Right hindlimb (tissue), 1 donor: ENCODE results near the gene GGT6.

Experiments
- DNase-seq: peaks from one replicate; pipeline ENCODE4 v3.0.0-alpha.2; 2018

Gene GGT6

DNA sequence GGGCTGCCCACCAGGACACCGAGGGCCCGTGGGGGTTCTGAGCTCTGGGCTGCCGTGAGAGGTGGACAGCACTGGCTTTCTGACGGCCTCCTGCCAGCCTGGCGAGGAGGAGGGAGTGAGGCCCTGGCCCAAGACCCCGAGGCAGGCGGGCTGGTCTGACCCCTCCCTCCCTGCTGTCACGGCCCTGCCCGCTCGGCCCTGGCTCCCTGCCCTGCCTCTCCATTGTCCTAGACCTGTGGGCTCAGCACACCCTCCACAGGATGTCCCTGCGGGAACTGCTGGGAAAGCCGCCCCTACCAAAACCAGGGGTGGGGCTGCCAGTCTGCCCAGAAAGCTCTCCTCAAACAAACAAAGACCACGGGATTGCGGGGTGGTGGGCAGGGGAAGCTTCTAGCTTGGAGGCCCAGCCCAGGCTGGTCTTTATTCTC lies 41.0 kb downstream of the GGT6 start:
- DNase-seq, result peak; percentile 68

DNA sequence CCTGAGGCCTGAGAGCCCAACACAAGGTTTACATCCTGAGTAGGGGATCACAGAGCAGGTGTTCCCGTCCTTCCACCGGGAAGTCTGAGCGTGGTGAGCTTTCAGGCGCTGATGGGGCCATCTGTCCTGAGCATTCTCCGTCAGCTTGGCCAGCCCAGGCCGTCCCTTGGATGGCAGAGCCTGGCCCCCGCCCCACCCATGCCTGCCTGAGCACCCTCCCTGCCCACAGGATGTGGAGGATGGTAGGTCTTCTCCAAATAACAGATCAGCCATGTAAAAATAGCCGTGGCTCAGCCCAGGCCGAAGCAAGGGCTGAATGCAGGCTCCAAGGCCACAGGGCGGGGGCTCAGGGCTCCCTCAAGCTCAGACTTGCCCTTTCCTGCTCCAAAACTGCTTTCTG lies 41.5 kb downstream of the GGT6 start:
- DNase-seq, result peak; percentile 34

DNA sequence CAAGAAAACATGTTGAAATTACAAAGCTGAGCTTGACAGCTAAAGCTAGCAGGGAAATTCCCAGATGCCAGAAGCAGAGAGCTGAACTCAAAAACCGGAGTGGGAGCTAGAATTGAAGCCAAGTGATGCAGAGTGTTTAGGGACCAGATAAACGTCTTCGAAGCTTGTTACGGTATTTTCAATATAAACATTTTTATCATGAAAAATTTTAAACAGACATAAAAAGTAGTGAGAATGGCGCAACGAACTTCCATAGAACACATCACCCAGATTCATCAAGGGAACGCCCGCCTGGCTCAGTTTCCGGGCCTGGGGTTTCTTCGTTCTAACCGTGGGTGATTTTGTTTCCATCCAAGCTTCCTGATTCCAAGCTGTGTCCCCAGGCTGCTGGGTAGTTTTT lies 43.6 kb downstream of the GGT6 start:
- DNase-seq, result peak; percentile 43

DNA sequence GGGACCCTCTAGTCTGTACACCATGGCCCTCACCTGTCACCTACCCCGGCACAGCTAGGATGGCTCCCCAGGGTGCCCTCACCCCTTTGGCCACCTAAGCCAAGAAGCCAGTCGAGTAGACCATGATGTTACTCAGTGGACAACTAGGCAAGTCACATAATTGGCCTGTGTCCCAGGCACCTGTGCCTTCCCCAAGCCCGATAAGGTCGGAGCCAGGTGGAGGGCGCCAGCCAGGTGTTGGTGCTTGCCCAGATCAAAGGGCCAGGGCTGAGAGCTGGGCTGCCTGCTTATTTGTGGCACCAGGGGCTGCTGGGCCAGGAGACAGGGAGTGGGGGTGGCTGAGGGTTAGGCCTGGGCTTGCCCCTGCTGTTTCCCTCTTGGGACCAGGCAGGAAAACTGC lies 44.9 kb downstream of the GGT6 start:
- no peak for DNase-seq

DNA sequence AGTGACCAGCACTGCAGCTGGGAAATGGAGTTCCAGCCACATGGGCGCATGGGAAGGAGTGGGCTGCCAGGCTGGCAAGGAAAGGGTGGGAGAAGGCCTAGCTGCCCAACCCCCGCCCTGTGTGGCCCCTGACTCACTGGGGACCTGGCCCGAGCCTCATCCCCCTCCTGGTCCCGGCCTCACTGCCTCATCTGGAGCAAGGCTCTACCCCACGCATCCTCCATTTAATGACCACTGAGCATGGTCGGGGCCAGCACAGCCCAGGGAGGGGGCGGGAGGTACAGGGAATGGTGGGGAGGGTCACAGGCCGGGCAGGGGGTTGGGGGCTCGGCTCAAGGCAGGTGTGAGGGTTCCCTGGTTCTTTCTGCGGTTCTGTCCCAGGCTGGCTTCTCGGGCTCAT lies 45.6 kb downstream of the GGT6 start:
- DNase-seq, result no peak

DNA sequence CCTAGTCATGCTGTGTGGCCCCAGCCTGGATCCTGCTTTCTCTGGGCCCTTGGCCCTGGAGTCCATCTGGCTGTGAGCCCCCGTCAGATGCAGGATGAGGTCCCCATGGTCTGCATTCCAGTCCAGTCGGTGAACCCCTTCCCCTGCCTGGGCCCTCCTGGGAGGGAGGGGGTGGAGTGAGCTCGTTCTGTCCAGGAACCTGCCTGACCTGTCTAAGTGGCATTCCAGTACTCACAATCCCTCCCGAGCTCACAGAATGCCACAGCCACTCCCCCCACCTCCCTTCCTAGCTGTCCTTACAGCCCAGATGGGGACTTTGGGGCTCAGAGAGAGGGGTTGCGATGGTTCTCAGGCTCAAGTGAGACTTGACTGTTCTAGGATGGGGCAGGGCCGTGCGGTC lies 46.2 kb downstream of the GGT6 start:
- DNase-seq, result no peak

DNA sequence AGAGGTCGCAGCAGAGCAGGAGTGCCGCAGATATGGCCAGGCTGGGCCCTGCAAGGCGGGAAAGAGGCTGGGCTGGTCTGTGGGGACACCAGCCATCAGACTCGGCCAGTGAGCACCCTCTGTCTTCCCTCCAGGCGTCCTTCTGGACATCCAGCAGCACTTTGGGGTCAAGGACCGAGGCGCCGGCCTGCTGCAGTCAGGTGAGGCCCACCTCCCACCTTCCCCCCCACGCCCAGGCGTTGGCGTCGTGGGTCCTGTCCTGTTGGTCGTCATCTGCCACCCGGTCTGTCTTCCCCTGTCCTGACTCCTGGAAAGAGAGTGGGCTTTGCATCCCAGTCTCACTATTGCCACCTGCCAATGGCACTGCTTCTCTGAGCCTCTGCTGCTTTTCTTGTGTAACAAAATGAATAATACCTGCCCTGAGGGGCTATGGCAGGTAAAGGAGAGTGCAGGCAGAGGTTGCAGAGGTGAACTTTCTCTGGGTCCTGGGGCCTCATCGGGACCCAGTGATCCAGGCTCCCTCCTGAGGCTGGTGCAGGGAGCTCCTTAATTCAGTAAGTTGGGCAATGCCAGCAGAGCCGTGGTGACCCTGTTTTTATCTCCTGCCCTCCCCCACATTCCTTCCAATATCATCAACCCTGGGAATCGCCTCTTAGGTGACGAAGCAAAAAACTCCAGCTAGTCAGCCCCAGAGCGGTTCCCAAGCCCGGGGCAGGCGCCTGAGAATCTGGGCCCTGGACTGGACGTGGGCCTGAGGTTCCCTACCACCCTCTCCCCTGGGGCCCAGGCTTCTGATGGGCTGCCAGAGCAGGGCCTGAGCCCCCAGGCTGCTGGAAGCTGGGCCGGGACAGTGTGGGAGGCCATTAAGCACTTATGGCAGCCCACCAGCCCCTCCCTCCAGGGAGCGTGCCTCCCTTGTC lies 47.0 kb downstream of the GGT6 start:
- DNase-seq, result no peak

DNA sequence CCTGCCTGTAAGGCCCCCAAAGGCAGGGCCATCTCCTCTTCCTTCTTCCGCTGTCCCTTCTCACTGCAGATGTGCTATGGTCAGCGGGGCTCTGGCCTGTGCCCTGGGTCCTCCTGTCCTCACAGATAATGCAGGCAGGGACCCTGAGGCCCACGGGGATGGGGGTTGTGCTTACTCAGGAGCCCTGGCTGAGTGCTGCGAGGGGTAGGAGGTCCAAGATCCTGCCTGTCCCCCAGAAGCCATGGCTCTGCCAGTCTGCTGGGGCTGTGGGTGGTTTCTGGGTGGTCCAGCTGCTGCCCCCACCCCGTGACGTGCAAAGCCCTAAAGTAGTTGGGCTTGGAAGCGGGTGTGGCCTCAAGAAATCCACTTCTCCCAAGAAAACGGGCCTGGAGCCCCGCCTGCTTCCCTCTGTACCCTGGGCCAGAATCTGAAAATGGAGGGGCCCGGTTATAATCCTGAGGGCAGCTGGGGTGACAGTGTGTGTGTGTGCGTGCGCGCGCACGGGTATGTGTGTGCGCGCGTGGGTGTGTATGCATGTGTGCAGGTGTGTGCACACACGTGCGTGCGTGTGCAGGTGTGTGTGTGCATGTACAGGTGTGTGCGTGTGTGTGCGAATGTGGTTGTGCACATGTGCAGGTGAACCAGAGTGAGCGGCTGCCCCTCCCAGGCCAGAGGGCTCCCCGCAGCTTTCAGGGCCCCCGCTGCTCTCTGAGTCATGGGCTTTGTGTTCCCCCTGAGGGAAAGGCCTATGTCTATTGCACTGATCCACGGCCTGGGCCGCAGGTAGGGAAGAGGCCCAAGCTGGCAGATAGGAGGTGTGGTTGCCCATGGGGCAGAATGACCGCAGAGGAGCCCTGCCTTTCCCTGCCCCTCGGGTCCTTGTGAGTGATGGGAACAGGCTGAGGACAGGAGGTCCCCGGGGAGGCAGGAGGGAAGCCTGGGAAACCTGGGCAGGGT lies 47.9 kb downstream of the GGT6 start:
- no peak for DNase-seq

DNA sequence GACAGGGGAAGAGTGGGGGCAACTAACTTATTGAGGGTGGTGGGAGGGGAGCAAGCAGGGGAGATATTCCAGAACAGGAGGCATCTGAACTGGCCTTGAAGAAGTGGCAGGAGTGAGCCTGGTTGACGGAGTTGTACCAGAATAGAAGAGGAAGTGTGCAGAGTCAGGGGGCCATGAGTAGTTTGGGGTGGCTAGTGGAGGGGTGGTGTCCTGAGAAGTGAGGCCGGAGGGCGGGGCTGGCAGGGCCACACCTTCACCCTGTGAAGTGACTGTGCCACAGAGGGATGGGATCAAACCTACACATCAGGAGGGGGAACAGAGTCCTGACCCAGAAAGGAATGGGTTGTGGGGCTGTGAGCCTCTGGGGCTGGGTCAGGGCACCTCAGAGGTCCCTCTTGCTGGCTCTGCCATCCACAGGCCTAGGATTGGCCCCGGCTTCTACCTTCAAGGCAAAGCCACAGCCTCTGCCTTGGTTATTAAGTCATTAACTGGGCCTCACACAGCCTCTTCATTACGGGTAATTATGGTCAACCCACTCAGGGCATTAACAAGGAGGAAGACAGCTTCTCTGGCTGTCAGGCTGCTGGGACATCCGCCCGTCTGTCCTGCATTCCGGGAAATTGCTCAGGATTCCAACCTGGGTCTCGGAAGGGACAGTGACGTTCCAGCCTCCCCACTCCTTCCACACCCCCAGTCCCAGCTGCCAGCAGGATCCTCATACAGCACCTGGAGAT lies 49.0 kb downstream of the GGT6 start:
- DNase-seq, result no peak

DNA sequence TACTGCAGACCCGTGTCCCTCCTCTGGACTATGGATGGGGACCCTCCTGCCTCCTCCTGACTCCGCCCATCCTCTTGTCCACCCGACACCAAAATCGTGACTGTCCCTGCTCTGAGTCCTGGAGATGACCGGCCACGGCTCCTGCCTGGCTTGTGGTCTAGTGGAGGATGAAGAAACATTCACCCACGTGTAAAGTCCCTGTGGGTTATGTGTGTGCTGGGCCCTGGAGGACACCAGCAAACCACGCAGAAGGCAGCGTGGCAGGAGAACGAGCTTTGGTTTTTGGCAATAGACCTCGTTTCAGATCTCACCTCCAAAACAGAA lies 49.8 kb downstream of the GGT6 start:
- no peak for DNase-seq

DNA sequence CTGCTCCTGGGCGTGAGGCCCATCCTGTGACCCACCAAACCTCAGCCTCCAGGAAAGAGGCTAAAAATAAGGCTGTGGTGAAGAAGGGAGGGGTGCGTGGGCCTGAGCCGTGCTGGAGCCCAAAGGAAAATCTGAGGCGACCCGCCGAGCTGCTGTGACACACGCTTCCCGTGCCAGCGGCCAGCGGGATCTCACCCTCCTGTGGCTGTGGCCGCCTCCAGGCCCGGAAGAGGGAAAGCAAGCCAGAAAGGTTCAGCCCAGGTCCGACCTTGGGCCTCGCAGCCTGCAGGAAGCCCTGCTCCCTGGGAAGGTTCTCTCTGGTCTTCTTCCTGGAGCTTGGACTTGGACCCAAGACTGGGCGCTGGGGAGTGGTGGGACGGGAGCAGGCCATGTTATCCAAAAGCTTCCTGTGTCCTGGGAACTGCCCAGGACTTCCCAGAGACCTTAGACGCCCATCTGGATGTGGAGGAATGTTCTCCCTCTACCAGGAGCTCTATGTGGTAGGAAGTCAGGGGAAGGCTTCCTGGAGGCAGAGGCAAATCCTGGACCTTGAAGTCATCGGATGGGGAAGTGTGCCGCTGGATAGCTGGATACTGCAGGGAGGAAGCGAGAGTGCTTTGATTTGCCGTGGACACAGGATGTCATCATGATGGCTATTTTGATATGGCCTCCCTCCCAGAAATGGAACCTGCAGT lies 50.3 kb downstream of the GGT6 start:
- peak; percentile 76 for DNase-seq

DNA sequence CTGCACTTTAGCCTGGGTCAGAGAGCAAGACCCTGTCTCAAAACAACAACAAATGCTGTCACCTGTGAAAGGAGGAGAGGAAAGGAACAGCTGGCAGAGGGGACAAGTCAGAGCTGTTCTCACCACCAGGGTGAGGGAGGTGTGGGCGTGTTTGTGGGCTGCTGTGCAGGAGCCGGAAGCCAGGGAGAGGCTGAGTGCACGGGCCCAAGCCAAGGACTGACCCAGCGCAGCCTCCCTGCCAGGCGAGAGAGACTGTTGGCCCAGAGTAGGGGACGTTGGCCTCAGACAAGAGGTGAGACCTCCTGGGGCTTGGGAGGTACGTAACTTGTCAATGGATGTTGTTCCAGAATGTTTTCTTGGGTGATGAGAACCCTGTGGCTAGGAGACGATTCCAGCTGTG lies 51.0 kb downstream of the GGT6 start:
- no peak for DNase-seq

DNA sequence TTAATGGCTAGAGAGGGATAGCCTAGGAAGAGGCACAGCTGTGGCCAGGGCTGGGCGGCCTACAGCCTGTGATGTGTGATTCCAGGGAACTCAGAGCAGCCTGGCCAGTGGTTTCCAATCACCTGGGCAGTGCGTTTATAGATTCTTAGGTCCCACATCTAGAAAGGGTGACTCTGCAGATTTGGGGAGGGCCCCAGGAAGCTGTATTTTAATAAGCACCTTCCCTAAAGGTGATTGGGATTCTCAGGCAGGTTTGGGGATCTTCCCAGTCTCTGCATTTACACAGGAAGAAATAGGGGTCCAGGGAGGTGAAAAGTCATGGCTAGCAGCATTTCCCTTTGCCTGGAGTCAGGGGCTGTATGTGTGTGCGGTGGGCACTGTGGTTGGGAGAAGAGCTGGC lies 52.2 kb downstream of the GGT6 start:
- DNase-seq, result no peak

DNA sequence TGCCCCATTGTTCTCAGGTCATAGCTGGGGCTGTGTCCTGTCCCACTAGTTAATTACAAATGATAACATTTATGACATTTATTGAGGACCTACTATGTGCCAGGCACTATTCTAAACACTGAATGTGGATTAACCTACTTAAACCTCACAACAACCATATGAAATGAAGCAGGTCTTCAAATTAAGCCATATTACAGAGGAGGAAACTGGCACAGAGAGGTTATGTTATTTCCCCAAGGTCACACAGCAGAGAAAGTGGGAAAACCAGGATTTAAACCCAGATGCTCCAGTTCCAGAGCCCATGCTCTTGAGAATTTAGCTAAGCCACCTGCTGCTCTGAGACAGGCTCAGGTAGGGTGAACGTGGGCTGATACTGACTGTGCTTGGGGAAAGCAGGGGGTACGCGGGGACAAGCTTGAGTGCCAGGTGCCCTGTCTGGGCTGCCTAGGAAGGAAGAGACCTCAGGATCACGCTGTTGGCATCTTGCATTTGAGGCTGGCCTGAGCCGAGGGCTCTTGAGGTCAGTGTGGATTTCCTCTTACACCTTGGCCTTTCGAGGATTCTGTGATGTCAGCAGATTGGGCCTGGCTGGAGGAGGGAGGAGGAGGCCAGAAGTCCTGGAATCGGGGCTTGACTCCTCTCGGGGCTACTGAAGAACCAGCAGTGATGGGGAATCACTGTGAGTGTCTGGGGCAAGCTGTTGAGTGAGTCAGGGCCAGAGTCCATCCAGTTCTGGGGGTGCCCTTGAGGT lies 52.8 kb downstream of the GGT6 start:
- no peak for DNase-seq
